Epithelial cell of proximal tubule (primary cell): ENCODE results near the gene UBE2O. TPM values are rescaled to one million over a fixed set of nuclear protein-coding genes. Genes with fewer than 3 reads are reported as not detected.

Experiments used
- DNase-seq: peaks from one replicate; pipeline ENCODE4 v3.0.0-alpha.2; 2011; ENCODE audit warnings: low read depth
- H3K4me3 ChIP-seq: 2 replicates; pipeline ENCODE4 v1.5.1; 2011; ENCODE audit warnings: low read depth, mild to moderate bottlenecking, low read length
- CTCF ChIP-seq: conservative IDR thresholded peaks from 2 replicates; pipeline ENCODE4 v1.5.1; 2012; ENCODE audit warnings: low read depth, mild to moderate bottlenecking, low read length
- total RNA-seq: library from RNA; depleted of rRNA; stranded (reverse); fragments of >200 nt; gene quantifications from 2 replicates; pipeline ENCODE4 v1.2.3, GENCODE V29; 2015

Gene UBE2O
- total RNA-seq, 1 donor from 2014 or later, result 15.6 TPM

GRCh38 chr17:76477576-76477975 lies 24.6 kb upstream of the UBE2O start:
- no peak for TF ChIP-seq CTCF
- no peak for DNase-seq
- no peak overlapping the region for H3K4me3 ChIP-seq

- no peak for TF ChIP-seq CTCF
- no peak for DNase-seq
- no peak overlapping the region for H3K4me3 ChIP-seq
These were observed 23.8 kb upstream of the UBE2O start for GRCh38 chr17:76476736-76477135.

GRCh38 chr17:76475302-76475701 lies 22.4 kb upstream of the UBE2O start:
- no peak overlapping the region for H3K4me3 ChIP-seq
- TF ChIP-seq CTCF, result no peak
- no peak for DNase-seq

- no peak for TF ChIP-seq CTCF
- H3K4me3 ChIP-seq, result no peak overlapping the region
- no peak for DNase-seq
These were observed 21.9 kb upstream of the UBE2O start for GRCh38 chr17:76474894-76475293.

- no peak overlapping the region for H3K4me3 ChIP-seq
- no peak for TF ChIP-seq CTCF
- DNase-seq, result no peak
These were observed 21.3 kb upstream of the UBE2O start for GRCh38 chr17:76474238-76474637.

GRCh38 chr17:76473541-76473985 lies 20.6 kb upstream of the UBE2O start:
- DNase-seq, result no peak
- H3K4me3 ChIP-seq, result no peak overlapping the region
- TF ChIP-seq CTCF, result peak; percentile 42

GRCh38 chr17:76472726-76473125 lies 19.8 kb upstream of the UBE2O start:
- no peak for DNase-seq
- no peak for TF ChIP-seq CTCF
- no peak overlapping the region for H3K4me3 ChIP-seq
